Colonic mucosa (tissue), 4 donors: Measurements from ENCODE around the gene NLRP6. TPM values are rescaled to one million over a fixed set of nuclear protein-coding genes. Genes with fewer than 3 reads are reported as not detected.
A peak's percentile ranks its signal among the peaks of the same experiment; 100 is the strongest.

ENCODE experiments used
- DNase-seq: peaks from one replicate; pipeline ENCODE4 v3.0.0-alpha.2; 2020
- H3K27ac ChIP-seq: fragments of 200-600 bp; one replicate; pipeline ENCODE4 v1.8.0; 2021
- H3K27me3 ChIP-seq: fragments of 200-600 bp; one replicate; pipeline ENCODE4 v1.8.0; 2021
- H3K36me3 ChIP-seq: fragments of 200-600 bp; one replicate; pipeline ENCODE4 v1.8.0; 2021
- H3K4me1 ChIP-seq: fragments of 200-600 bp; one replicate; pipeline ENCODE4 v1.8.0; 2021; ENCODE audit warnings: mild to moderate bottlenecking
- H3K4me3 ChIP-seq: fragments of 200-600 bp; one replicate; pipeline ENCODE4 v1.8.0; 2021
- H3K9ac ChIP-seq, 2 donors: one replicate each; pipeline ENCODE4 v1.7.0; 2013; ENCODE audit warnings: control low read depth in 2 of 2, low read depth in 2 of 2, low read length in 2 of 2
- H3K9me3 ChIP-seq: fragments of 200-600 bp; one replicate; pipeline ENCODE4 v1.8.0; 2021
- CTCF ChIP-seq: fragments of 200-600 bp; IDR thresholded peaks from one replicate; pipeline ENCODE4 v1.8.0; 2022; ENCODE audit warnings: antibody characterized with exemption, mild to moderate bottlenecking
- intact Hi-C: fragments of 100-400 bp; cut with DNase I; formaldehyde crosslinking; loops from one replicate; pipeline ENCODE4 v1.14.1; 2022
- total RNA-seq, 2 donors: library from RNA; stranded (reverse); fragmentation: NEBNext Ultra II Directional in 1 of 2; extraction: Animal tissue kit (Norgen Biotek cat#: 25700) in 1 of 2; gene quantifications; one replicate each; pipeline ENCODE4 v1.2.1, GENCODE V29; 2021
- donor health status: healthy.
- donor health status: DM: no; HTN: no; CAD: no.
- donor health status: DM: no; HTN: no; CAD: no.

Gene NLRP6
- total RNA-seq, 2 donors from 2014 or later = 0.17 to 0.72 TPM

- Histone ChIP-seq H3K27ac (peak within 1 kb of the TSS; percentile 44), H3K9ac (peak within 1 kb of the TSS; percentile 76 to 77), H3K36me3 (no peaks in the 10 kb centered on the region), H3K27me3 (peaks cover 6% of the 10 kb centered on the region), H3K4me1 (no peaks in the 10 kb centered on the region), H3K4me3 (peak within 1 kb of the TSS; percentile 73), H3K9me3 (no peaks in the 10 kb centered on the region)
- intact Hi-C loops = no loop called here
- peak; percentile 84 for DNase-seq
- no peak for TF ChIP-seq CTCF
Observed at GRCh38 chr11:288478-289397, 10.5 kb downstream of the NLRP6 start, which contains the start of gene PGGHG. Gene PGGHG, plus strand, starts transcription at chr11:289126. Its CDS starts 691 bp downstream, at chr11:289817.

- Histone ChIP-seq H3K27ac (no peak overlapping the region), H3K4me1 (no peaks in the 10 kb centered on the region), H3K9ac (peak overlapping the region; percentile 26 to 56), H3K36me3 (no peaks in the 10 kb centered on the region), H3K4me3 (peak overlapping the region; percentile 73), H3K27me3 (peaks cover 6% of the 10 kb centered on the region), H3K9me3 (no peaks in the 10 kb centered on the region)
- DNase-seq = no peak
- intact Hi-C loops = no loop called here
- no peak for TF ChIP-seq CTCF
Observed at GRCh38 chr11:289398-289711, 11.1 kb downstream of the NLRP6 start.

- DNase-seq = no peak
- Histone ChIP-seq H3K4me3 (peak overlapping the region; percentile 73), H3K27me3 (peaks cover 6% of the 10 kb centered on the region), H3K4me1 (no peaks in the 10 kb centered on the region), H3K27ac (no peak overlapping the region), H3K9ac (peak overlapping the region; percentile 26 to 56), H3K9me3 (no peaks in the 10 kb centered on the region), H3K36me3 (no peaks in the 10 kb centered on the region)
- no peak for TF ChIP-seq CTCF
- intact Hi-C loops = no loop called here
Observed at GRCh38 chr11:289712-290620, 11.8 kb downstream of the NLRP6 start.

- TF ChIP-seq CTCF = no peak
- no peaks in the 10 kb centered on the region for H3K36me3 ChIP-seq
- H3K27ac ChIP-seq = no peak overlapping the region
- no peaks in the 10 kb centered on the region for H3K9me3 ChIP-seq
- DNase-seq = no peak
- no peaks in the 10 kb centered on the region for H3K4me1 ChIP-seq
- H3K4me3 ChIP-seq = no peak overlapping the region
- H3K9ac ChIP-seq = no peak overlapping the region
- intact Hi-C loops = no loop called here
- peaks cover 6% of the 10 kb centered on the region for H3K27me3 ChIP-seq
Observed at GRCh38 chr11:290621-291231, 12.5 kb downstream of the NLRP6 start.
